ENCODE measurements around the gene DYNC1I1. TPM values are rescaled to one million over a fixed set of nuclear protein-coding genes. Genes with fewer than 3 reads are reported as not detected.

The DYNC1I1 gene
- total RNA-seq, 2 experiments from 2014 or later = not detected

DNA sequence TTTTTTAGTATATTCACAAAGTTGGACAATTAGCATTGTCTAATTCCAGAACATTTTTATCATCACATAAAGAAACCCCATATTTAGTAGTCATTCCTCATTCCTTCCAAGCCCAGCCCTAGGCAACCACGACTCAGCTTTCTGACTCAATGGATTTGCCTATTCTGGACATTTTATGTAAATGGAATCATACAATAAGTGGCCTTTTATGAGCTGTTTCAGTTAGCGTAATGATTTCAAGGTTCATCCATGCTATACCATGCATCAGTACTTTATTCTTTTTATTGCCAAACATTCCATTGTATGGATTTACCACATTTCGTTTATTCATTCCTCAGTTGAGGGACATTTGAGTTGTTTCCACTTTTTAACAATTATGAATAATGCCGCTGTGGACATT is 249.2 kb downstream of the DYNC1I1 start:
- H3K9me3 Mint-ChIP-seq (ENCODE audit: low read depth) = no peaks in the 10 kb centered on the region
- H3K27ac Mint-ChIP-seq = no peak overlapping the region
- H3K27me3 Mint-ChIP-seq = peaks cover 14% of the 10 kb centered on the region
- ATAC-seq = no peak
- H3K36me3 Mint-ChIP-seq = no peaks in the 10 kb centered on the region
- CTCF ChIA-PET = no interaction called here
- no peak for DNase-seq
- H3K4me3 Mint-ChIP-seq = no peak overlapping the region
- H3K4me1 Mint-ChIP-seq = peaks cover 3% of the 10 kb centered on the region

- no peak overlapping the region for H3K27ac Mint-ChIP-seq
- peaks cover 19% of the 10 kb centered on the region for H3K27me3 Mint-ChIP-seq
- DNase-seq (no peak), ATAC-seq (no peak)
- H3K4me1 Mint-ChIP-seq = no peaks in the 10 kb centered on the region
- CTCF ChIA-PET = no interaction called here
- H3K9me3 Mint-ChIP-seq (ENCODE audit: low read depth) = no peaks in the 10 kb centered on the region
- no peak overlapping the region for H3K4me3 Mint-ChIP-seq
- H3K36me3 Mint-ChIP-seq = no peaks in the 10 kb centered on the region
These were observed 251.0 kb downstream of the DYNC1I1 start for GRCh38 chr7:96023387-96023786.

- no peak for DNase-seq
- no peak for ATAC-seq
- Mint-ChIP-seq H3K27me3 (peaks cover 15% of the 10 kb centered on the region), H3K36me3 (no peaks in the 10 kb centered on the region), H3K4me3 (no peak overlapping the region), H3K4me1 (peaks cover 9% of the 10 kb centered on the region), H3K27ac (no peak overlapping the region), H3K9me3 (ENCODE audit: low read depth) (no peaks in the 10 kb centered on the region)
- CTCF ChIA-PET = no interaction called here
These were observed 253.7 kb downstream of the DYNC1I1 start for GRCh38 chr7:96026010-96026409.

- H3K27me3 Mint-ChIP-seq = peaks cover 15% of the 10 kb centered on the region
- H3K4me1 Mint-ChIP-seq = peaks cover 9% of the 10 kb centered on the region
- DNase-seq (no peak), ATAC-seq (no peak)
- no peak overlapping the region for H3K27ac Mint-ChIP-seq
- CTCF ChIA-PET = no interaction called here
- H3K36me3 Mint-ChIP-seq = no peaks in the 10 kb centered on the region
- H3K9me3 Mint-ChIP-seq (ENCODE audit: low read depth) = no peaks in the 10 kb centered on the region
- H3K4me3 Mint-ChIP-seq = no peak overlapping the region
These were observed 254.3 kb downstream of the DYNC1I1 start for GRCh38 chr7:96026611-96027010.

DNA sequence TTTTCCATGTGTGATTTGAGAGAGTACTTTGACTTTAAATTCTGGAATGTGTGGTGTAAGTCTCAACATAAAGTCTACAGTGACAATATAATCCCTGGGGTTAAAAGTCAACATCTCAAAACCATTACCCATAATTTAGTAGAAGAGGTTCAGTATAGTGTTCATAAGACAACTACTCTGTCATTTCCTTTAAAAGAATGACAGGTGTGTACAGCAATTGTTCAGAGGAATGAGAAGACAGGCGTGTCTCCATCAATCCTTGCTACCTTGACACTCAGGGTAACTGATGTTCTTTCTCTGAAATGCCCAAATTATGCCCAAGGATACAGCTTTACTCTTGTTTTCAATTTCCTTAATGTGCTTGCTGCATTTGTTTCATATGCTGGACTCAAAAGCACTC is 256.4 kb downstream of the DYNC1I1 start:
- H3K36me3 Mint-ChIP-seq = no peaks in the 10 kb centered on the region
- no peak for DNase-seq
- H3K27me3 Mint-ChIP-seq = peaks cover 15% of the 10 kb centered on the region
- H3K4me3 Mint-ChIP-seq = no peak overlapping the region
- H3K27ac Mint-ChIP-seq = no peak overlapping the region
- no peaks in the 10 kb centered on the region for H3K9me3 Mint-ChIP-seq (ENCODE audit: low read depth)
- no peak for ATAC-seq
- peaks cover 9% of the 10 kb centered on the region for H3K4me1 Mint-ChIP-seq
- CTCF ChIA-PET = no interaction called here

- no peak overlapping the region for H3K27ac Mint-ChIP-seq
- ATAC-seq = no peak
- no peak for DNase-seq
- H3K9me3 Mint-ChIP-seq (ENCODE audit: low read depth) = no peaks in the 10 kb centered on the region
- no peaks in the 10 kb centered on the region for H3K36me3 Mint-ChIP-seq
- no peak overlapping the region for H3K4me3 Mint-ChIP-seq
- peaks cover 9% of the 10 kb centered on the region for H3K4me1 Mint-ChIP-seq
- CTCF ChIA-PET = no interaction called here
- H3K27me3 Mint-ChIP-seq = peaks cover 10% of the 10 kb centered on the region
These were observed 260.8 kb downstream of the DYNC1I1 start for GRCh38 chr7:96033009-96033598.

DNA sequence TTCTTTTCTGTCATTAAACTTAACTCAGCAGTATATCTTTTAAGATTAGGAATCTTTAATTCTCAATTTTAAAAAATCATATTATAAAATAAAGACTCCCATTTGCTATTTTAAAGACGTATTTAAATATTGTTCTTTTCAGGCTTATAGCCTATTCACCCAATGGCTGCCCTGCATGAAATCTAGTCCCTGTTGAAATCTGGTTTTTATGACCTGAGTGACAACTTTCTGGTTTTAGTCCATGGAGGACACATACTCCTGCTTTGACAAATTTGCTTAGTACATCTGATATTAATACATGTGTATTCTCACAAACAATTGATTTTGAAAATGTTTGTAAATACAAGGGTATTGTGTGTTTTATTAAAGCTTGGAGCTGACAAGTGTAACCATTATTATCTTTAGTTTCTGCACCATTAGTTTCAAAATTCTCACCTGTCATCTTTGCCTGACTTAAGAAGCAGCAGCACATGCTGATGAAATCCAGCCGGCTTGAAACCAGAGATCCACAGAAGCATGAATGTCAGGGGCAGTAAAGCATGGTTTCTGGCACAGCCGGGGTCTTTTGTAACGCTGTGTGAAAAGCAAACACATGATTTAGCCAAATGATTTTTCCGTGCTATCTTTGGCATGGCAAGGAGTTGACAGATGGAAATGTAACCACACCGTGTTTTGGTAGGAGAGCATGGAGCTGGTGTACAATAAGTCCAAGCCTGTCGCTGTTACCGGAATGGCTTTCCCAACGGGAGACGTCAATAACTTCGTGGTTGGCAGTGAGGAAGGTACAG is 262.8 kb downstream of the DYNC1I1 start:
- ATAC-seq = no peak
- H3K4me1 Mint-ChIP-seq = peaks cover 4% of the 10 kb centered on the region
- CTCF ChIA-PET = no interaction called here

DNA sequence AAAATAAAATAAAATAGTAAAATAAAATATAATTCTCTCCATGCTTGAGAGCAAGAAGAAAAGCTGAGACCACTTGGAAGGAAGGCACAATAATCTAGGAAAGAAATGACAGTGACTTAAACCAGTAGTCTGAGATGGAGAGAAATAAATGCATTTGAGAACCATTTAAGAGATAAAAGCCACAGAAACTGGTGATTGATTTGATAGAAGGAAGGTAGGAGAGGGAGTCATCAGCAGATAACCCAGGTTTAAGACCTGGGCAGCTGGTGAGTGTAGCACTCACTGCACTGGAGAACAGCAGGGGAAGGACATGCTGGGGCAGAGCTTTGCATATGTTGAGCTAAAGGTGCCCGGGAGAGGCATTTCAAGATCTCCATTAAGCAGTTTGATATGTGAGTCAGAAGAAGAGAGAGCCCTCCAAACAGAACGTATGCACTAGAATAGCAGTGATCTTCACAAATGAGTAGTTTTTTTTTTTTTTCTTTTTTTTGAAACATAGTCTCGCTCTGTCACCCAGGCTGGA is 268.0 kb downstream of the DYNC1I1 start:
- no peaks in the 10 kb centered on the region for H3K9me3 Mint-ChIP-seq (ENCODE audit: low read depth)
- H3K27ac Mint-ChIP-seq = no peak overlapping the region
- DNase-seq = no peak
- no peak for ATAC-seq
- H3K36me3 Mint-ChIP-seq = no peaks in the 10 kb centered on the region
- peaks cover 21% of the 10 kb centered on the region for H3K27me3 Mint-ChIP-seq
- no peaks in the 10 kb centered on the region for H3K4me1 Mint-ChIP-seq
- CTCF ChIA-PET = no interaction called here
- H3K4me3 Mint-ChIP-seq = no peak overlapping the region

More for the DNA sequence above, 262.8 kb downstream of the DYNC1I1 start:
- Mint-ChIP-seq H3K27ac (no peak overlapping the region), H3K27me3 (peaks cover 10% of the 10 kb centered on the region), H3K4me3 (no peak overlapping the region), H3K36me3 (no peaks in the 10 kb centered on the region), H3K9me3 (ENCODE audit: low read depth) (no peaks in the 10 kb centered on the region)
- no peak for DNase-seq

DNA sequence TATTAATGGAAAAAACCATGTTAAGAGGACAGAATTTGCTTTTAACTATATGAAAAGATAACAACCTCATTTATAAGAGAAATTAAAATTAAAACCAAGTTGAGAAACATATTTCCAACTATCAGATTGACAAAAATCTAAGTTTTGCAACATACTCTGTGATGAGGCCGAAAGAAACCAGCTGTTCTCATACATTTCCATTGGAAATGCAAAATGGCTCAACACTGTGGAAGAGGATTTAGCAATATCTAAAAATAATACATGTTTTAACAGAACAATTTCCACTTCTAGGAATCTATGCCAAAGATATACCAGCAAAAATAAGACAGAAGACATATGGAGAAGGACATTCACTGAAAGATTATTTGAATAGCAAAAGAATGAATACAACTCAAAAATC is 268.8 kb downstream of the DYNC1I1 start:
- Mint-ChIP-seq H3K27me3 (peaks cover 18% of the 10 kb centered on the region), H3K27ac (no peak overlapping the region), H3K36me3 (no peaks in the 10 kb centered on the region), H3K9me3 (ENCODE audit: low read depth) (no peaks in the 10 kb centered on the region), H3K4me3 (no peak overlapping the region), H3K4me1 (no peaks in the 10 kb centered on the region)
- ATAC-seq (no peak), DNase-seq (no peak)
- CTCF ChIA-PET = no interaction called here

GRCh38 chr7:96045181-96045580 is 272.8 kb downstream of the DYNC1I1 start:
- Mint-ChIP-seq H3K27ac (no peak overlapping the region), H3K4me3 (no peak overlapping the region), H3K4me1 (no peaks in the 10 kb centered on the region), H3K27me3 (peaks cover 15% of the 10 kb centered on the region), H3K36me3 (no peaks in the 10 kb centered on the region), H3K9me3 (ENCODE audit: low read depth) (no peaks in the 10 kb centered on the region)
- ATAC-seq (no peak), DNase-seq (no peak)
- CTCF ChIA-PET = interaction anchor here (0.5 kb wide), 1 partner anchor 13 kb away, joined by 4 read pairs; no protein-coding TSS in a partner anchor

GRCh38 chr7:96045919-96046318 is 273.6 kb downstream of the DYNC1I1 start:
- Mint-ChIP-seq H3K27me3 (peaks cover 10% of the 10 kb centered on the region), H3K27ac (no peak overlapping the region), H3K4me3 (no peak overlapping the region), H3K4me1 (no peaks in the 10 kb centered on the region), H3K36me3 (no peaks in the 10 kb centered on the region), H3K9me3 (ENCODE audit: low read depth) (no peaks in the 10 kb centered on the region)
- ATAC-seq = no peak
- DNase-seq = no peak
- CTCF ChIA-PET = no interaction called here

DNA sequence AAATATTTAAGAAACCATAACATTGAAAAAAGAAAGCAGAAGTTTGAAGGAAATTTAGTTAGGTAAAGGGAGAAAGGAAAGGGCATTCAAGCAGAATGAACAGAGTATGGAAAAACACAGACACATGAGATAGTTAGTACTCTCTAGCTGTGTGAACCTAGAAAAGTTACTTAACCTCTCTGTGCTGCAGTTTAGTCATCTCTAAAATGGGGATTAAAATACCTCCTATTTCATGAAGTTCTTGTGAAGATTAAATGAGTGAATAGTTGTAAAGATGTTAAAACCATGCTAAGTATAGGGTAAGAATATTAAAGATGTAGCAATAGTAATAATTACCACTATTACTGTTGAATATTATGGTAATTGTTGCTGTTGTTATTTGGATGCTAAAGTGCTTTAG is 279.9 kb downstream of the DYNC1I1 start:
- Mint-ChIP-seq H3K9me3 (ENCODE audit: low read depth) (no peaks in the 10 kb centered on the region), H3K27ac (no peak overlapping the region), H3K36me3 (no peaks in the 10 kb centered on the region), H3K27me3 (peaks cover 26% of the 10 kb centered on the region), H3K4me1 (no peaks in the 10 kb centered on the region), H3K4me3 (no peak overlapping the region)
- ATAC-seq = no peak
- DNase-seq = no peak
- CTCF ChIA-PET = no interaction called here

DNA sequence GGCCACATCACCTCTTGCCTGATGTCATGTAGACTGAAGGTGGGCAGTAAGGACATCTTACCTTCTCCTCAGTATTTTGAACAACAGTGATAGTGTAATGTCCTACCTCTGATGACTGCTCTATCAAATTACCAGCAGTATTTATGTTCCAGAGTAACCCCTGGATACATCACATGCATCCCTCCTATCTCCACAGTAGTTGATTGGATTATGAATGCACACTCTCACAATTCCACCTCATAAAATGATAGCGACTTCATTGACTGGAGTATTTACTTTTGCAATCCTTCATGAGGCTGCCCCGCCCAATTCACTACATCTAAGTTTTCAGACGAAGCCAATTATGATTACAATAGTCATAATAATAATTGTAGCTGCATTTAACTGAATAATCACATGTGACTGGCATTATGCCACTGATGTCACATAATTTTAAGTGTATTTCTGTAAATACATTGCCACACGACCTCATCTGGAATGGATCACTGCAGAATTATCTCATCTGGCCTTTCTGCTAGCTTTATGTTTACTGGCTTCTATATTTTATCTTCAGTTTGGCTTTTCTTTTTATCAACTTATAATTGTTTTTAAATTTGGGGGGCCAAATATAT is 280.6 kb downstream of the DYNC1I1 start:
- no peak for ATAC-seq
- CTCF ChIA-PET = no interaction called here
- H3K4me3 Mint-ChIP-seq = no peak overlapping the region
- no peaks in the 10 kb centered on the region for H3K4me1 Mint-ChIP-seq
- no peak for DNase-seq
- H3K9me3 Mint-ChIP-seq (ENCODE audit: low read depth) = no peaks in the 10 kb centered on the region
- no peak overlapping the region for H3K27ac Mint-ChIP-seq
- H3K27me3 Mint-ChIP-seq = peaks cover 27% of the 10 kb centered on the region
- H3K36me3 Mint-ChIP-seq = no peaks in the 10 kb centered on the region

DNA sequence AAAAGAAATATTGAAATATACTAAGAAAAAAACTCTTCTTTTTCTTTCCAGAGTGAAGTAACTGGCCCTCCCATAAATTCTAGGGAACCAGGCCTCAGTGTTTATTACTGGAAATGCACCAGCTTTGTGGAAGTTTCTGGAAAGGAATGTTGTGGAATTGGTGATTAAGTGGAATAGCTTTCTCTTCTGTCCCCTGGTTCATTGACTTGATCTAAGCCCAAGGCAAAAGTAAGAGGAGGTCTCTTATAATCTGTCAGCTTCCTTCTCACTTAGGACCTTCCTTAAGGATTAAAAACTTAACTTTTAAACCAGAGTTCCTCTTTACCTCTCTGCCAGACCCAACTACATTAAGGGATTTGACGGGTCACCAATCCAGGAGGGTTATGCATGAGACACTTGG is 283.4 kb downstream of the DYNC1I1 start:
- DNase-seq (no peak), ATAC-seq (no peak)
- Mint-ChIP-seq H3K27ac (no peak overlapping the region), H3K4me1 (no peaks in the 10 kb centered on the region), H3K9me3 (ENCODE audit: low read depth) (no peaks in the 10 kb centered on the region), H3K4me3 (no peak overlapping the region), H3K27me3 (peaks cover 31% of the 10 kb centered on the region), H3K36me3 (no peaks in the 10 kb centered on the region)
- CTCF ChIA-PET = no interaction called here
